Ishikawa (cell line): Measurements from ENCODE around the gene PADI6.

Experiments
- CEBPB ChIP-seq: IDR thresholded peaks from 2 replicates; pipeline ENCODE4 v1.6.1; 2012
- CREB1 ChIP-seq: IDR thresholded peaks from 2 replicates; pipeline ENCODE4 v1.6.1; 2012; ENCODE audit warnings: low read depth
- EGR1 ChIP-seq: IDR thresholded peaks from 2 replicates; pipeline ENCODE4 v1.6.1; 2012
- EP300 ChIP-seq: IDR thresholded peaks from 2 replicates; pipeline ENCODE4 v1.6.1; 2012; ENCODE audit warnings: borderline replicate concordance
- MAX ChIP-seq: IDR thresholded peaks from 2 replicates; pipeline ENCODE4 v1.6.1; 2012
- NFIC ChIP-seq: IDR thresholded peaks from 2 replicates; pipeline ENCODE4 v1.6.1; 2012
- RAD21 ChIP-seq: IDR thresholded peaks from 2 replicates; pipeline ENCODE4 v1.6.1; 2012; ENCODE audit warnings: low read depth
- REST ChIP-seq: IDR thresholded peaks from 2 replicates; pipeline ENCODE4 v1.6.1; 2012; ENCODE audit warnings: low read depth, mild to moderate bottlenecking
- TAF1 ChIP-seq: IDR thresholded peaks from 2 replicates; pipeline ENCODE4 v1.6.1; 2012; ENCODE audit warnings: low read depth, mild to moderate bottlenecking
- TCF12 ChIP-seq: IDR thresholded peaks from 2 replicates; pipeline ENCODE4 v1.6.1; 2012; ENCODE audit warnings: low read depth
- TEAD4 ChIP-seq: IDR thresholded peaks from 2 replicates; pipeline ENCODE4 v1.6.1; 2012
- USF1 ChIP-seq: IDR thresholded peaks from 2 replicates; pipeline ENCODE4 v1.6.1; 2012
- YY1 ChIP-seq: IDR thresholded peaks from 2 replicates; pipeline ENCODE4 v1.6.1; 2012; ENCODE audit warnings: low read depth
- ZBTB7A ChIP-seq: IDR thresholded peaks from 2 replicates; pipeline ENCODE4 v1.6.1; 2012; ENCODE audit warnings: low read depth

PADI6 gene

GRCh38 chr1:17425806-17426600 lies 54.0 kb downstream of the PADI6 start:
- TF ChIP-seq EGR1, result no peak
- no peak for TF ChIP-seq RAD21

GRCh38 chr1:17427696-17428660 lies 56.0 kb downstream of the PADI6 start:
- TF ChIP-seq RAD21 (no peak), TCF12 (no peak), REST (no peak), ZBTB7A (no peak), EGR1 (no peak), YY1 (no peak), EP300 (no peak), NFIC (no peak), CEBPB (no peak)

GRCh38 chr1:17429183-17429582 lies 57.2 kb downstream of the PADI6 start:
- TF ChIP-seq MAX (no peak), YY1 (no peak), EGR1 (no peak), TAF1 (no peak), RAD21 (no peak), TEAD4 (no peak)

- TF ChIP-seq CEBPB (no peak), RAD21 (no peak), TEAD4 (no peak), TCF12 (no peak), USF1 (no peak), EP300 (no peak), REST (no peak)
These were observed 60.4 kb downstream of the PADI6 start for GRCh38 chr1:17432412-17432811.

GRCh38 chr1:17433261-17433660 lies 61.3 kb downstream of the PADI6 start:
- TF ChIP-seq TCF12 (no peak), REST (no peak)

GRCh38 chr1:17434016-17434415 lies 62.0 kb downstream of the PADI6 start:
- no peak for TF ChIP-seq EGR1
- TF ChIP-seq REST, result no peak
- no peak for TF ChIP-seq ZBTB7A
- no peak for TF ChIP-seq TCF12
- no peak for TF ChIP-seq TEAD4
- no peak for TF ChIP-seq YY1
- no peak for TF ChIP-seq MAX
- TF ChIP-seq EP300, result no peak
- no peak for TF ChIP-seq USF1
- no peak for TF ChIP-seq CEBPB
- TF ChIP-seq CREB1, result no peak
- TF ChIP-seq RAD21, result no peak
- TF ChIP-seq NFIC, result no peak
